H1 (cell line): Measurements from ENCODE around the gene BTBD1. TPM values are rescaled to one million over a fixed set of nuclear protein-coding genes. Genes with fewer than 3 reads are reported as not detected.

Experiments
- ATF2 ChIP-seq: IDR thresholded peaks from 2 replicates; pipeline ENCODE4 v1.6.1; 2012; ENCODE audit warnings: low read length, inconsistent platforms
- BCL11A ChIP-seq, 2 experiments: IDR thresholded peaks; one replicate each; pipeline ENCODE4 v1.6.1; 2011; ENCODE audit warnings: low read depth in 2 of 2, low read length in 2 of 2, mild to moderate bottlenecking in 2 of 2
- BRCA1 ChIP-seq: IDR thresholded peaks from 2 replicates; pipeline ENCODE4 v1.6.1; 2012; ENCODE audit warnings: low read depth, low read length, improper control_type of control experiment
- CBX5 ChIP-seq: fragments of 300-800, 300-1000 bp; sonication (generic); IDR thresholded peaks from 2 replicates; pipeline ENCODE4 v1.7.1; 2016; ENCODE audit warnings: antibody characterized with exemption, low read length, low read depth
- CBX8 ChIP-seq: fragments of 300-800, 300-1000 bp; sonication (generic); IDR thresholded peaks from 2 replicates; pipeline ENCODE4 v1.7.1; 2016; ENCODE audit warnings: low read depth, low read length, borderline replicate concordance
- EZH2 ChIP-seq: fragments of 200-600 bp; sonication (generic); IDR thresholded peaks from 2 replicates; pipeline ENCODE4 v1.7.1; 2012; ENCODE audit warnings: low read depth, mild to moderate bottlenecking, moderate library complexity, low read length, inconsistent platforms; ENCODE audit not compliant: severe bottlenecking
- GTF2F1 ChIP-seq: IDR thresholded peaks from 2 replicates; pipeline ENCODE4 v1.6.1; 2012; ENCODE audit warnings: low read depth, low read length, improper control_type of control experiment, borderline replicate concordance
- HDAC2 ChIP-seq, 2 experiments: fragments of 300-600 bp in 1 of 2; sonication (generic) in 1 of 2; IDR thresholded peaks; 2 replicates each; pipeline ENCODE4 v1.6.1; 2011 to 2012; ENCODE audit warnings: low read depth in 2 of 2, low read length in 2 of 2, mild to moderate bottlenecking in 2 of 2, moderate library complexity in 2 of 2, borderline replicate concordance in 1 of 2, inconsistent platforms in 1 of 2
- JUN ChIP-seq: IDR thresholded peaks from 2 replicates; pipeline ENCODE4 v1.6.1; 2011; ENCODE audit warnings: low read depth, mild to moderate bottlenecking, improper control_type of control experiment, low read length
- KDM1A ChIP-seq: fragments of 200-600, 300-600 bp; sonication (generic); IDR thresholded peaks from 2 replicates; pipeline ENCODE4 v1.7.1; 2016; ENCODE audit warnings: mild to moderate bottlenecking, low read length, borderline replicate concordance
- KDM4A ChIP-seq: IDR thresholded peaks from one replicate; pipeline ENCODE4 v1.7.1; 2012; ENCODE audit warnings: low read depth, mild to moderate bottlenecking, moderate library complexity, low read length, inconsistent platforms; ENCODE audit not compliant: severe bottlenecking
- NANOG ChIP-seq: IDR thresholded peaks from 2 replicates; pipeline ENCODE4 v1.6.1; 2011; ENCODE audit warnings: low read length, low read depth, mild to moderate bottlenecking, inconsistent platforms; ENCODE audit not compliant: insufficient read depth, poor library complexity, severe bottlenecking
- POLR2A ChIP-seq, 2 experiments: IDR thresholded peaks; 1 replicate in 1 of 2; 2 replicates in 1 of 2; pipeline ENCODE4 v1.6.1; 2011; ENCODE audit warnings: low read depth in 2 of 2, low read length in 2 of 2, mild to moderate bottlenecking in 2 of 2; ENCODE audit errors: control extremely low read depth in 1 of 2
- POLR2AphosphoS5 ChIP-seq: IDR thresholded peaks from 2 replicates; pipeline ENCODE4 v1.6.1; 2011; ENCODE audit warnings: low read depth, low read length
- SP4 ChIP-seq: IDR thresholded peaks from 2 replicates; pipeline ENCODE4 v1.6.1; 2012; ENCODE audit warnings: low read length, inconsistent platforms
- TBP ChIP-seq: IDR thresholded peaks from 2 replicates; pipeline ENCODE4 v1.6.1; 2011; ENCODE audit warnings: low read depth, low read length, improper control_type of control experiment
- TCF12 ChIP-seq: IDR thresholded peaks from 2 replicates; pipeline ENCODE4 v1.6.1; 2011; ENCODE audit warnings: low read depth, mild to moderate bottlenecking, low read length
- TEAD4 ChIP-seq: IDR thresholded peaks from 2 replicates; pipeline ENCODE4 v1.6.1; 2012; ENCODE audit warnings: low read depth, low read length, inconsistent platforms, mixed read lengths
- YY1 ChIP-seq: IDR thresholded peaks from 2 replicates; pipeline ENCODE4 v1.6.1; 2011; ENCODE audit warnings: low read depth, mild to moderate bottlenecking, low read length
- polyA plus RNA-seq, 7 experiments: library from polyadenylated mRNA; depleted of rRNA in 3 of 7; stranded (reverse) in 5 of 7; unstranded in 2 of 7; fragments of >200 nt in 5 of 7; fragments of 200-250 nt in 2 of 7; gene quantifications; 1 replicate in 5 of 7; 2 replicates in 1 of 7; 4 replicates in 1 of 7; pipeline versions ENCODE4 v1.2.1 to v1.2.3, GENCODE V29; 2011 to 2013; ENCODE audit warnings: missing spikeins in 2 of 7, mixed read lengths in 2 of 7
- total RNA-seq: library from RNA; stranded (reverse); fragmentation: NEBNext Ultra II Directional; extraction: Animal tissue kit (Norgen Biotek cat#: 25700); gene quantifications from 2 replicates; pipeline ENCODE4 v1.2.1, GENCODE V29; 2021
- TF ChIP-seq, protein P1 (sequence below): IDR thresholded peaks from 2 replicates; pipeline ENCODE4 v1.6.1; 2012; ENCODE audit warnings: inconsistent platforms
- TF ChIP-seq, protein P2 (sequence below): IDR thresholded peaks from 2 replicates; pipeline ENCODE4 v1.6.1; 2011; ENCODE audit warnings: low read length, improper control_type of control experiment

BTBD1 gene
- total and polyA plus RNA-seq, 2 of the 8 experiments (the other 6 are each of a cell fraction or from before 2014, with no cell fraction given): 18.6 to 39.5 TPM

DNA sequence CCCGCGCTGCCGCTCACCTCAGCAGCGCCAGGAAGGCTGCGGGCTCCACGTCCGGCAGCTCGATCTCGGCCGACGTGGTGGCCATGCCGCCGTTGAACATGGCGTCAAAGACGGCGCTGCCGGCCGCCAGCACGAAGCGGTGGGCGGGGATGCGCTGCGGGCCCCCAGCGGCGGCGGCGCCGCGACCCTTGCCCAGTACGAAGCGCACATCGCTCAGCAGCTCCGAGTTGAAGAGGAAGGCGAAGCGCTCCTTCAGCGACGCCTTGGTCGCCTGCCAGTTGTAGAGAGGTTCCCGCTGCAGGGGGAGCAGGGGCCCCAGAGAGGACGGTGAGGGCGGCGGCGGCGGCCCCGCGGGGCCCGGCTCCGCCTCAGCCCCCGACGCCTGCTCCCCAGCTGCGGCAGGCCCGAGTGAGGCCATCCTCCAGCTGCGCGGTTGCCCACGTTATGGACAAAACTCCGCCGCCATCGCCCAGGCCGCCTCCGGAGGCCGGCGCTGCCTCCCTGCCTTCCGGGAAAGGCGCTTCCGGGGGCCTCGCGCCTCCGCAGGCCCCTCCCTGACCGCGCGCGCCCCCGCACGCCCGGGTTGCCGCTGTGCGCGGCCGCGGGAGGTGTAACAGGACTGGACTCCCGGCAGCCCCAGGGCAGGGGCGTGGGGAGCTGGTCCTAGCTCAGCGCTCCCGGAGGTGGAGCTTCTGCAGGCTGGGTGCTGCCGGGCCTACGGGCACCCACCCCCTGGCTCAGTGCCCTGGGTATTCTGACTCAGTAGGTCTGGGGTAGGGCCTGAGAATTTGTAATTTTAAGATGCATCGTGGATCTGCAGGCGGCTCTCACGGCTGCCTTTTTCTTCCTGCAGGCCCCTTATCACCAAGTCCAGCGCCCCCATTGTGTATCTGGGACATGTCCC is at the start of gene BTBD1 (continued):
- TF ChIP-seq KDM4A (no peak), GTF2F1 (no peak), POLR2A (IDR thresholded peaks at IDR 0.05; ENCODE audit: control extremely low read depth in 1 of 2, low read depth in 2 of 2, low read length in 2 of 2) (peak; percentile 92 to 96), KDM1A (no peak), TEAD4 (no peak), NANOG (no peak), ATF2 (no peak), TBP (0 out of 2 replicates have a peak, but pooled peaks have one; percentile 8), SP4 (no peak), CBX8 (no peak), CBX5 (no peak), TCF12 (no peak), JUN (no peak), EZH2 (no peak), BRCA1 (no peak), POLR2AphosphoS5 (peak; percentile 84), BCL11A (IDR thresholded peaks at IDR 0.05; ENCODE audit: low read depth in 2 of 2, low read length in 2 of 2) (no peak), YY1 (peak; percentile 82), HDAC2 (IDR thresholded peaks at IDR 0.05; ENCODE audit: borderline replicate concordance in 1 of 2, low read depth in 2 of 2, low read length in 2 of 2) (peak in 1 of 2 experiments; percentile 37; a peak in 1 of 4 replicates)
- TF ChIP-seq, protein P1, sequence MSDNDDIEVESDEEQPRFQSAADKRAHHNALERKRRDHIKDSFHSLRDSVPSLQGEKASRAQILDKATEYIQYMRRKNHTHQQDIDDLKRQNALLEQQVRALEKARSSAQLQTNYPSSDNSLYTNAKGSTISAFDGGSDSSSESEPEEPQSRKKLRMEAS: peak; percentile 65
- TF ChIP-seq, protein P2, sequence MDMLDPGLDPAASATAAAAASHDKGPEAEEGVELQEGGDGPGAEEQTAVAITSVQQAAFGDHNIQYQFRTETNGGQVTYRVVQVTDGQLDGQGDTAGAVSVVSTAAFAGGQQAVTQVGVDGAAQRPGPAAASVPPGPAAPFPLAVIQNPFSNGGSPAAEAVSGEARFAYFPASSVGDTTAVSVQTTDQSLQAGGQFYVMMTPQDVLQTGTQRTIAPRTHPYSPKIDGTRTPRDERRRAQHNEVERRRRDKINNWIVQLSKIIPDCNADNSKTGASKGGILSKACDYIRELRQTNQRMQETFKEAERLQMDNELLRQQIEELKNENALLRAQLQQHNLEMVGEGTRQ: no peak
